ENCODE results near the gene EN2. TPM values are rescaled to one million over a fixed set of nuclear protein-coding genes. Genes with fewer than 3 reads are reported as not detected.

The EN2 gene
- not detected for total RNA-seq

GRCh38 chr7:155458111-155458877 is at the start of gene EN2:
Gene EN2 (plus strand): TSS chr7:155458129. CDS start chr7:155458378, 249 bp downstream.
- Mint-ChIP-seq H3K4me3 (peak within 1 kb of the TSS; percentile 79 to 86), H3K27ac (peak within 1 kb of the TSS; percentile 50), H3K9me3 (no peaks in the 10 kb centered on the region), H3K36me3 (ENCODE audit: insufficient read depth in 2 of 2) (peaks cover 0 to 2% of the 10 kb centered on the region in 2 donors), H3K27me3 (ENCODE audit: low read depth) (peaks cover 73% of the 10 kb centered on the region), H3K4me1 (ENCODE audit: low read depth) (peaks cover 31% of the 10 kb centered on the region)
- no peak for DNase-seq
- ATAC-seq (replicated peaks in 1 of 2): no peak

- peaks cover 6% of the 10 kb centered on the region for H3K4me1 Mint-ChIP-seq (ENCODE audit: low read depth)
- ATAC-seq (replicated peaks in 1 of 2) (no peak), DNase-seq (no peak)
- no peaks in the 10 kb centered on the region for H3K9me3 Mint-ChIP-seq
- no peak overlapping the region for H3K27ac Mint-ChIP-seq
- peaks cover 20% of the 10 kb centered on the region for H3K27me3 Mint-ChIP-seq (ENCODE audit: low read depth)
- H3K4me3 Mint-ChIP-seq: no peak overlapping the region
- no peaks in the 10 kb centered on the region for H3K36me3 Mint-ChIP-seq (ENCODE audit: insufficient read depth in 2 of 2)
Observed at GRCh38 chr7:155408651-155409586, 49.0 kb upstream of the EN2 start.

GRCh38 chr7:155409980-155410379 is 47.9 kb upstream of the EN2 start:
- no peaks in the 10 kb centered on the region for H3K9me3 Mint-ChIP-seq
- no peaks in the 10 kb centered on the region for H3K36me3 Mint-ChIP-seq (ENCODE audit: insufficient read depth in 2 of 2)
- peaks cover 20% of the 10 kb centered on the region for H3K27me3 Mint-ChIP-seq (ENCODE audit: low read depth)
- H3K4me1 Mint-ChIP-seq (ENCODE audit: low read depth): peaks cover 6% of the 10 kb centered on the region
- no peak overlapping the region for H3K27ac Mint-ChIP-seq
- DNase-seq (no peak), ATAC-seq (replicated peaks in 1 of 2) (no peak)
- no peak overlapping the region for H3K4me3 Mint-ChIP-seq

GRCh38 chr7:155410431-155410830 is 47.5 kb upstream of the EN2 start:
- Mint-ChIP-seq H3K4me1 (ENCODE audit: low read depth) (peaks cover 6% of the 10 kb centered on the region), H3K9me3 (no peaks in the 10 kb centered on the region), H3K4me3 (no peak overlapping the region), H3K36me3 (ENCODE audit: insufficient read depth in 2 of 2) (no peaks in the 10 kb centered on the region), H3K27me3 (ENCODE audit: low read depth) (peaks cover 20% of the 10 kb centered on the region), H3K27ac (no peak overlapping the region)
- ATAC-seq (replicated peaks in 1 of 2): no peak
- no peak for DNase-seq

DNA sequence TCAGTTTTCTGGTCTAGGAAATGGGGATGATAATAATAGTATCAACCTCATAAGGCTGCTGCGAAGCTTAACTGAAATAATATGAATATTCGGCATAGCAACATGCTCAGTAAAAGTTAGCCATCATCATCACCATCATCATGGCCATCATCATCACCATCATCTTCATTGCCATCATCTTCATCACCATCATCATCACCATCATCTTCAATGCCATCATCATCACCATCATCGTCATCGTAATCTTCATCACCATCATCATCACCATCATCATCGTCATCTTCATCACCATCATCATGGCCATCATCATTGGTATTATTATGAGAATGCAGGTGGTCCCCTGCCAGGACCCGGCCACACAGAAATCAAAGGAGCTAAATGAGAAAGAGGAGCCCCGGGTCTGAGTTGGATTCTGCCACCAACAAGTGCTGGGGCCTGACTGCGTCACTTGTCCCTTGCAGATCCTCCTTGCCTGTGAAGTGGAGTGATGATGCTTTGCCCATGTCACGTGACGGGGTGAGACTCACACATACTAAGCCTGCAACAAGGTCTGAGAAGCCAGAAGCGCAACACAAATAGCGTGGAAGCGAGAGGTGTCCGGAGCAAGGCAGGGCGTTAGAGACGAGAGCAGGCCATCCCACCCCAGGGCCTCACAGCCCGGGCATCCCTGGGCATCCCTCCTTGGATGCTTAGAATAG is 46.1 kb upstream of the EN2 start:
- Mint-ChIP-seq H3K27ac (no peak overlapping the region), H3K9me3 (no peaks in the 10 kb centered on the region), H3K4me3 (no peak overlapping the region), H3K36me3 (ENCODE audit: insufficient read depth in 2 of 2) (no peaks in the 10 kb centered on the region), H3K4me1 (ENCODE audit: low read depth) (no peaks in the 10 kb centered on the region), H3K27me3 (ENCODE audit: low read depth) (peaks cover 7% of the 10 kb centered on the region)
- no peak for ATAC-seq (replicated peaks in 1 of 2)
- DNase-seq: no peak

DNA sequence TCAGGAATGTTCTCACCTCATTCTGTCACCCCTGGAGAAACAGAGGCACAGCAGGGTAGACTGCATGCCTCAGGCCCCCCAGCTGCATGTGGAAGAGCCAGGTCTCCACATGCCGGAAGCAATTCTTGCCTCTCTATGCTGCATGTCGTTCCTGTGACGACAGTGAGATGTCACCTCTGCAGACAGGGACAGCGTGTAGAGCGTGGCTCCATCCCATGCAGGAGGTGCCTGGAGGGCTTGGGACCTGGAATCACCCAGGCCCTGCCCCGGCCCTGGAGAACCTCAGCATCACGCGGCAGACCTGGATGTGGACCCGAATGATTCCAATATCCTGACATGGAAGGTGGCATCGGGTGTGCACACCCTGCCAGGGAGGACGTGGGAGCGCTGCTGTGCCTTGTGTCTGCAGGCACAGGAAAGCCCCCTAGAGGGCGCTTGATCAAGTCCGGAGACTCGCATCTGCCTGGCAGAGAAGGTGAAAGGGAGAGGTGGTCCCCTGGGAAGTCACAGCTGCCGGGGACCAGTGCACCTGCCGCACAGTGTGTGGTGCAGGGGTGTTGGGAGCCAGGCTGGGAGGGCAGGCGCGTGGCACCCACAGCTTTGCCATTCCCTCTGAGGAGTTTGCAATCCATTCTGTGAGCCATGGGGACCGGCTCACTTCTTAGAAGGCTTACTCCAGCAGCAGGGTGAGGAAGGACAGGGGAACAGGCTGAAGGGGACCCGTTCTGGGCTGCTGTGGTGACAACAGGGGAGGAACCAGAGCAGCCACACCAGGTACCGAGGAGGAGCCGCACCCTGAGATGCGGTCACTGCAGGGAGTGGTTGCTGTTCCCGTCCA is 45.3 kb upstream of the EN2 start:
- ATAC-seq (replicated peaks in 1 of 2) (peak; percentile 69 to 71), DNase-seq (peak; percentile 61 to 66)
- H3K9me3 Mint-ChIP-seq: no peaks in the 10 kb centered on the region
- H3K4me1 Mint-ChIP-seq (ENCODE audit: low read depth): no peaks in the 10 kb centered on the region
- H3K27ac Mint-ChIP-seq: no peak overlapping the region
- no peak overlapping the region for H3K4me3 Mint-ChIP-seq
- no peaks in the 10 kb centered on the region for H3K36me3 Mint-ChIP-seq (ENCODE audit: insufficient read depth in 2 of 2)
- peaks cover 7% of the 10 kb centered on the region for H3K27me3 Mint-ChIP-seq (ENCODE audit: low read depth)

DNA sequence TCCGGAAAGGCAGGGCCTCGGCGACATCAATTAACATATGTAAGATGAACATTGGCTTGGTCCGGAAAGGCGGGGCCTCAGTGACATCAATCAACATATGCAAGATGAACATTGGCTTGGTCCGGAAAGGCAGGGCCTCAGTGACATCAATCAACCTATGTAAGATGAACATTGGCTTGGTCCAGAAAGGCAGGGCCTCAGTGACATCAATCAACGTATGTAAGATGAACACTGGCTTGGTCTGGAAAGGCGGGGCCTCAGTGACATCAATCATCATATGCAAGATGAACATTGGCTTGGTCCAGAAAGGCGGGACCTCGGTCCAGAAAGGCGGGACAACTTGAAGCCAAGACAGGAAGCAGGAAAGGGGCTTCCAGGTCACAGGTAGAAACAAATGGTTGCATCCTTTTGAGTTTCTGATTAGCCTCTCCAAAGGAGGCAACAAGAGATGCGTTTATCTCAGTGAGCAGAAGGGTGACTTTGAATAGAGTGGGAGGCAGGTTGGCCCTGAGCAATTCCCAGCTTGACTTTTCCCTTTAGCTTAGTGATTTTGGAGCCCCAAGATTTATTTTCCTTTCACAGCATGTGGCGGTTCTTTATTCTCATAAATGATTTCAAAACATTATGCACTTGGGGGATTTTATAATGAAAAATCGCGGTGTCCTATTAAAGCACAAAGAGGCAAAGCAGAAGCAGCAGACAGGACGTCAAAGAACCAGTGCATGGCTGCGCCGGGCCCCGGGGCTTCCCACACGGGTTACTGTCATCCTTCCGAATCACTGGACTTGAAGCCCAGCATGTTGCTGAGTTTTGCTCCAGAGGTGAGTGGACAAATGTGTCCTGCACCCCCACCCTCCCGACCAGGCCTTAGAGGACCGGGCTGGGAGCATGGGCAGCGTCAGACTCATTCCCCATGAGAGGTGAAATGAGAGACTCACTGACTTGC is 43.1 kb upstream of the EN2 start:
- no peak for ATAC-seq (replicated peaks in 1 of 2)
- Mint-ChIP-seq H3K9me3 (no peaks in the 10 kb centered on the region), H3K4me3 (no peak overlapping the region), H3K4me1 (ENCODE audit: low read depth) (no peaks in the 10 kb centered on the region), H3K27ac (no peak overlapping the region), H3K27me3 (ENCODE audit: low read depth) (peaks cover 10% of the 10 kb centered on the region), H3K36me3 (ENCODE audit: insufficient read depth in 2 of 2) (no peaks in the 10 kb centered on the region)
- no peak for DNase-seq

GRCh38 chr7:155416646-155417380 is 41.1 kb upstream of the EN2 start:
- H3K4me1 Mint-ChIP-seq (ENCODE audit: low read depth): no peaks in the 10 kb centered on the region
- no peaks in the 10 kb centered on the region for H3K36me3 Mint-ChIP-seq (ENCODE audit: insufficient read depth in 2 of 2)
- DNase-seq (no peak), ATAC-seq (replicated peaks in 1 of 2) (no peak)
- H3K9me3 Mint-ChIP-seq: no peaks in the 10 kb centered on the region
- H3K27ac Mint-ChIP-seq: no peak overlapping the region
- H3K27me3 Mint-ChIP-seq (ENCODE audit: low read depth): peaks cover 8% of the 10 kb centered on the region
- H3K4me3 Mint-ChIP-seq: no peak overlapping the region

- Mint-ChIP-seq H3K4me3 (no peak overlapping the region), H3K27me3 (ENCODE audit: low read depth) (peaks cover 8% of the 10 kb centered on the region), H3K36me3 (ENCODE audit: insufficient read depth in 2 of 2) (no peaks in the 10 kb centered on the region), H3K9me3 (no peaks in the 10 kb centered on the region), H3K4me1 (ENCODE audit: low read depth) (no peaks in the 10 kb centered on the region), H3K27ac (no peak overlapping the region)
- ATAC-seq (replicated peaks in 1 of 2): no peak
- no peak for DNase-seq
Observed at GRCh38 chr7:155418304-155418703, 39.6 kb upstream of the EN2 start.

DNA sequence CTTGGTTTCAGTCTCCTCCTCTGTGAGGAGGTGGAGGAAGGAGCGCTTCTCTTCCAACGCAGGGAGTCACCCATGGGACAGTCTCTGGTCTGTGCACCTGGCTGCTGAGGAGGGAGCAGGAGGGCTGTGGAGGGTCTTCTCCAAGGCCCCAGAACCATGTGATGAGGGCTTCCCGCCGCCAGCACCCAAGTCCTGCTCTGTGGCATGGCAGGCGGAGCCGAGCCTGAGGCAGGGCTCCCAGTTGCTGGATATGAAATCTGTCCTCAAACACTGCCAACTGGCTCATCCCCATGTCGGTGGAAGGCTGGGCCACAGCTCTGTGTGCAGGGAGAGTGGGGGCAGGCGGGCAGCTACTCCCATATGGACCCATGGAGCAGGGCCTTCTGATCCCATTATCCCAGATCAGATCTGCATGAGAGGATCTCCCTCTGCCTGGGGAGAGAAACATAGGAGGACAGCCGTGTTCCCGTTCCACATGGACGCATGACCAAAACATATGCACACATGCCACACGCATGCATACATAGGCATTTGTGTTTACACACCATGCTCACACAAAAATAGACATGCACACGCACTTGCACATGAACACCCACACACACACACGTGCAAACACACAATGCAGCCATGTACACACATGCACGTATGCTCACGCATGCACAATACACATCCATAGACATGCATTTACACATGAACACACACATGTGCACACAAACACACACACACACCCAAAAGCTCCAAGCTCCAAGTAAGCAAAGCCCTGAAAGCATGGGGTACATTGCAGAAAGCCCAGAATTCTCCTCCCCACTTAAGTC is 38.8 kb upstream of the EN2 start:
- Mint-ChIP-seq H3K4me1 (ENCODE audit: low read depth) (no peaks in the 10 kb centered on the region), H3K27ac (no peak overlapping the region), H3K27me3 (ENCODE audit: low read depth) (peaks cover 8% of the 10 kb centered on the region), H3K36me3 (ENCODE audit: insufficient read depth in 2 of 2) (no peaks in the 10 kb centered on the region), H3K9me3 (no peaks in the 10 kb centered on the region), H3K4me3 (no peak overlapping the region)
- DNase-seq (no peak), ATAC-seq (replicated peaks in 1 of 2) (no peak)

Measured in activated T-cell treated with anti-CD3 and anti-CD28 coated beads, Interleukin-2, amount 50 U/mL, for 72 hours (primary cell).